SU-DHL-6 (cell line): ENCODE results near the gene RSPH9.

Source experiments
- H2AFZ ChIP-seq: fragments of 200-600 bp; sonication (generic); 2 replicates; pipeline ENCODE4 v1.6.1; 2014; ENCODE audit warnings: low read depth, mild to moderate bottlenecking, moderate library complexity, mixed read lengths, antibody characterized with exemption, low read length; ENCODE audit not compliant: severe bottlenecking
- H3F3A ChIP-seq: fragments of 200-600 bp; shearing (Covaris generic); 2 replicates; pipeline ENCODE4 v1.6.0; 2016; ENCODE audit warnings: antibody characterized with exemption, mild to moderate bottlenecking; ENCODE audit not compliant: insufficient read depth
- H3K27ac ChIP-seq: fragments of 200-600 bp; sonication (generic); 2 replicates; pipeline ENCODE4 v1.5.1; 2016; ENCODE audit warnings: low read depth, mild to moderate bottlenecking, low read length, moderate library complexity, mixed read lengths
- H3K27me3 ChIP-seq: fragments of 200-600 bp; sonication (generic), shearing (Covaris generic); 2 replicates; pipeline ENCODE4 v1.6.0; 2014; ENCODE audit warnings: mild to moderate bottlenecking, low read length
- H3K36me3 ChIP-seq: fragments of 200-600 bp; sonication (generic); 2 replicates; pipeline ENCODE4 v1.6.1; 2014; ENCODE audit warnings: mild to moderate bottlenecking, low read length, mixed read lengths
- H3K4me2 ChIP-seq: fragments of 300-600, 200-600 bp; shearing (Covaris generic), sonication (generic); 2 replicates; pipeline ENCODE4 v1.6.0; 2014; ENCODE audit warnings: low read length, low read depth, mild to moderate bottlenecking; ENCODE audit not compliant: poor library complexity, severe bottlenecking
- H3K4me3 ChIP-seq: fragments of 200-600 bp; sonication (generic); 2 replicates; pipeline ENCODE4 v1.5.1; 2014; ENCODE audit warnings: antibody characterized with exemption, low read length, mild to moderate bottlenecking, mixed read lengths; ENCODE audit not compliant: insufficient read depth, poor library complexity, severe bottlenecking
- H3K79me2 ChIP-seq: fragments of 200-600 bp; sonication (generic); 2 replicates; pipeline ENCODE4 v1.6.1; 2014; ENCODE audit warnings: mild to moderate bottlenecking, low read length, moderate library complexity; ENCODE audit not compliant: insufficient read depth
- H3K9ac ChIP-seq: fragments of 200-600 bp; sonication (generic); 2 replicates; pipeline ENCODE4 v1.7.0; 2014; ENCODE audit warnings: mild to moderate bottlenecking, low read length
- H3K9me2 ChIP-seq: fragments of 200-600 bp; sonication (generic); replicated peaks from 2 replicates; pipeline ENCODE4 v1.6.1; 2014; ENCODE audit warnings: low read length; ENCODE audit not compliant: insufficient read depth
- H3K9me3 ChIP-seq: fragments of 200-600 bp; sonication (generic); 2 replicates; pipeline ENCODE4 v1.6.1; 2014; ENCODE audit warnings: low read length, mixed read lengths; ENCODE audit not compliant: insufficient read depth
- H4K20me1 ChIP-seq: fragments of 200-600 bp; sonication (generic); 2 replicates; pipeline ENCODE4 v1.6.1; 2014; ENCODE audit warnings: low read depth, mild to moderate bottlenecking, antibody characterized with exemption, low read length, moderate library complexity, mixed read lengths
- EZH2phosphoT487 ChIP-seq: fragments of 200-600 bp; sonication (generic), shearing (Covaris generic); conservative IDR thresholded peaks from 2 replicates; pipeline ENCODE4 v1.6.1; 2018; ENCODE audit warnings: mild to moderate bottlenecking, antibody characterized with exemption, low read length, moderate library complexity, mixed read lengths
- TF ChIP-seq, protein P1 (sequence below): fragments of 200-600 bp; sonication (generic); IDR thresholded peaks from one replicate; pipeline ENCODE4 v1.5.1; 2017; ENCODE audit warnings: antibody characterized with exemption, mild to moderate bottlenecking, low read length, moderate library complexity; ENCODE audit not compliant: insufficient read depth, poor library complexity, severe bottlenecking

The RSPH9 gene

GRCh38 chr6:43639984-43640800, 4.6 kb upstream of the RSPH9 start:
- H3F3A ChIP-seq = peaks cover 17% of the 10 kb centered on the region
- no peak overlapping the region for H2AFZ ChIP-seq
- no peak overlapping the region for H3K4me2 ChIP-seq
- H4K20me1 ChIP-seq = peaks cover 6% of the 10 kb centered on the region; the same call in 1 of the 2 replicates
- peaks cover 27% of the 10 kb centered on the region for H3K36me3 ChIP-seq
- H3K4me3 ChIP-seq = no peak overlapping the region
- no peaks in the 10 kb centered on the region for H3K9me3 ChIP-seq
- H3K79me2 ChIP-seq = peaks cover 62% of the 10 kb centered on the region
- TF ChIP-seq, protein P1, sequence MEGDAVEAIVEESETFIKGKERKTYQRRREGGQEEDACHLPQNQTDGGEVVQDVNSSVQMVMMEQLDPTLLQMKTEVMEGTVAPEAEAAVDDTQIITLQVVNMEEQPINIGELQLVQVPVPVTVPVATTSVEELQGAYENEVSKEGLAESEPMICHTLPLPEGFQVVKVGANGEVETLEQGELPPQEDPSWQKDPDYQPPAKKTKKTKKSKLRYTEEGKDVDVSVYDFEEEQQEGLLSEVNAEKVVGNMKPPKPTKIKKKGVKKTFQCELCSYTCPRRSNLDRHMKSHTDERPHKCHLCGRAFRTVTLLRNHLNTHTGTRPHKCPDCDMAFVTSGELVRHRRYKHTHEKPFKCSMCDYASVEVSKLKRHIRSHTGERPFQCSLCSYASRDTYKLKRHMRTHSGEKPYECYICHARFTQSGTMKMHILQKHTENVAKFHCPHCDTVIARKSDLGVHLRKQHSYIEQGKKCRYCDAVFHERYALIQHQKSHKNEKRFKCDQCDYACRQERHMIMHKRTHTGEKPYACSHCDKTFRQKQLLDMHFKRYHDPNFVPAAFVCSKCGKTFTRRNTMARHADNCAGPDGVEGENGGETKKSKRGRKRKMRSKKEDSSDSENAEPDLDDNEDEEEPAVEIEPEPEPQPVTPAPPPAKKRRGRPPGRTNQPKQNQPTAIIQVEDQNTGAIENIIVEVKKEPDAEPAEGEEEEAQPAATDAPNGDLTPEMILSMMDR = no peak
- no peak for TF ChIP-seq EZH2phosphoT487
- H3K27me3 ChIP-seq = no peaks in the 10 kb centered on the region
- H3K9me2 ChIP-seq = no peaks in the 10 kb centered on the region
- H3K27ac ChIP-seq = no peak overlapping the region
- H3K9ac ChIP-seq = no peak overlapping the region

DNA sequence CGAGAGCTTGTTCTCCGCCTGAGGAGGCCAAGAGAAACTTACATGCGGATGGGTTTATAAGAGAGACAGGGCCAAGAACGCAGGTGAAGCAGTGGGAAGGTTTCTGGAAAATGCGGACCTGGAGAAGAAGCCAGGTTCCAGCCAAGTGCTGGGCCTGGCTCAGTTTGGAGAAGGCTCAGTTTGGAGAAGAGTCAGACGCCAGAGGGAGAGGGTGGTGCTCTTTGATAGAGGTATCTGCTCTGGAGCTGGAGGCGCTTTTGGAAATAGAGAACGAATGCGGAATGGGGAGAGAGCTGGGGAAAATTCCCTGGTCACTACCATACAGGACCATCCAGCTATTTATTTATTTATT, 753 bp downstream of the RSPH9 start:
- no peaks in the 10 kb centered on the region for H4K20me1 ChIP-seq
- H3K4me2 ChIP-seq = no peak overlapping the region
- no peak overlapping the region for H3K9ac ChIP-seq
- H3K79me2 ChIP-seq = peaks cover 13% of the 10 kb centered on the region
- H3K27ac ChIP-seq = no peak overlapping the region
- H3K36me3 ChIP-seq = peaks cover 10% of the 10 kb centered on the region
- peaks cover 7% of the 10 kb centered on the region for H3F3A ChIP-seq
- no peak overlapping the region for H3K4me3 ChIP-seq
- H3K9me3 ChIP-seq = no peaks in the 10 kb centered on the region
- TF ChIP-seq EZH2phosphoT487 = no peak
- TF ChIP-seq, protein P1 = no peak
- no peaks in the 10 kb centered on the region for H3K9me2 ChIP-seq
- H2AFZ ChIP-seq = no peak overlapping the region
- H3K27me3 ChIP-seq = no peaks in the 10 kb centered on the region

DNA sequence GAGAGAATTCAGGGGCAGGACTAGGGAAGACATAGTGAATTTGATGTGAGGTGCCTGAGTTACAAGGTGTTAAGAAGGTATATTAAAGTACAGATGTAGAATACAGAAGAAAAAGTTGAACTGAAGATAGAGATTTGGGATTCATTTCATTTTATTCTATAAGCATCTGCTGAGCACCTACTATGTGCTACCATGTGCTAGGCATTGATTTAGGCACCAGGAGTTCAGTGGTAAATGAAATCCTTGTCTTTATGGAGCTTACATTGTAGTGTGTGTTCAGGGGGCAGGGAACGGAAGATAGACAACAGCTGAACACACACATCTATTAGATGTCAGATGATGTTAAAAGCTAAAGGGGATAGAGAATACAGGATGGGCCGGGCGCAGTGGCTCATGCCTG, 2.8 kb downstream of the RSPH9 start:
- H3K4me3 ChIP-seq = no peak overlapping the region
- no peaks in the 10 kb centered on the region for H4K20me1 ChIP-seq
- H3K36me3 ChIP-seq = no peaks in the 10 kb centered on the region
- no peaks in the 10 kb centered on the region for H3K9me2 ChIP-seq
- no peak overlapping the region for H3K4me2 ChIP-seq
- peaks cover 7% of the 10 kb centered on the region for H3F3A ChIP-seq
- H3K27ac ChIP-seq = no peak overlapping the region
- no peak overlapping the region for H2AFZ ChIP-seq
- no peaks in the 10 kb centered on the region for H3K27me3 ChIP-seq
- H3K9me3 ChIP-seq = no peaks in the 10 kb centered on the region
- no peaks in the 10 kb centered on the region for H3K79me2 ChIP-seq
- H3K9ac ChIP-seq = no peak overlapping the region
- TF ChIP-seq EZH2phosphoT487 = no peak
- TF ChIP-seq, protein P1 = no peak
